OCI-LY7 (cell line): ENCODE data around the gene RPS6KA2. TPM values are rescaled to one million over a fixed set of nuclear protein-coding genes. Genes with fewer than 3 reads are reported as not detected.

Source experiments
- BruUV-seq: library from RNA; stranded (reverse); fragments of 400-500 nt; replicated peaks from 2 replicates; lab custom pipeline; 2021; lab: Mats Ljungman, UMichigan
- CTCF ChIA-PET: fragments of 300-600 bp; sonication (Branson Sonifier 250); formaldehyde crosslinking; loops from one replicate; lab custom pipeline; 2022; ENCODE audit warnings: antibody characterized with exemption; ENCODE audit not compliant: unreplicated experiment; lab: Charles Lee
- POLR2A ChIA-PET: fragments of 300-600 bp; sonication (Branson Sonifier 250); formaldehyde crosslinking; loops from one replicate; lab custom pipeline; 2022; ENCODE audit warnings: antibody characterized with exemption; lab: Charles Lee
- DNase-seq: peaks from one replicate; pipeline ENCODE4 v3.0.0-alpha.2; 2015; ENCODE audit warnings: low spot score
- H2AFZ ChIP-seq: fragments of 200-600 bp; sonication (generic), shearing (Covaris generic); 2 replicates; pipeline ENCODE4 v1.6.1; 2014; ENCODE audit warnings: mild to moderate bottlenecking, antibody characterized with exemption, low read length, moderate library complexity
- H3K27ac ChIP-seq: fragments of 200-600 bp; sonication (generic); 2 replicates; pipeline ENCODE4 v1.5.1; 2014; ENCODE audit warnings: mixed run types, low read depth, mild to moderate bottlenecking, moderate library complexity, low read length, inconsistent platforms; ENCODE audit not compliant: poor library complexity, severe bottlenecking
- H3K36me3 ChIP-seq: fragments of 200-600 bp; sonication (generic); 2 replicates; pipeline ENCODE4 v1.6.1; 2014; ENCODE audit warnings: mild to moderate bottlenecking, antibody characterized with exemption, low read length, moderate library complexity, mixed read lengths; ENCODE audit not compliant: insufficient read depth
- H3K4me1 ChIP-seq: fragments of 200-600 bp; sonication (generic); 2 replicates; pipeline ENCODE4 v1.5.1; 2014; ENCODE audit warnings: mild to moderate bottlenecking, low read length; ENCODE audit not compliant: insufficient read depth, poor library complexity, severe bottlenecking
- H3K4me2 ChIP-seq: fragments of 200-600 bp; sonication (generic); 2 replicates; pipeline ENCODE4 v1.6.1; 2014; ENCODE audit warnings: mild to moderate bottlenecking, low read length
- H3K4me3 ChIP-seq: fragments of 200-600 bp; sonication (generic); 2 replicates; pipeline ENCODE4 v1.5.1; 2014; ENCODE audit warnings: mild to moderate bottlenecking, low read depth, low read length; ENCODE audit not compliant: poor library complexity, severe bottlenecking
- H3K79me2 ChIP-seq: fragments of 200-600 bp; sonication (generic); 2 replicates; pipeline ENCODE4 v1.6.1; 2016; ENCODE audit warnings: low read depth, mild to moderate bottlenecking, low read length, moderate library complexity, mixed read lengths; ENCODE audit not compliant: insufficient read depth
- H3K9me2 ChIP-seq: fragments of 200-600 bp; sonication (generic); 2 replicates; pipeline ENCODE4 v1.6.1; 2016; ENCODE audit warnings: mild to moderate bottlenecking, low read length, mixed read lengths; ENCODE audit not compliant: insufficient read depth
- H3K9me3 ChIP-seq: fragments of 200-600 bp; sonication (generic); 2 replicates; pipeline ENCODE4 v1.6.1; 2014; ENCODE audit warnings: mild to moderate bottlenecking, mixed run types, low read length, mixed read lengths
- H4K20me1 ChIP-seq: fragments of 200-600 bp; sonication (generic); 2 replicates; pipeline ENCODE4 v1.6.1; 2014; ENCODE audit warnings: mild to moderate bottlenecking, antibody characterized with exemption, low read length, moderate library complexity, mixed read lengths; ENCODE audit not compliant: insufficient read depth
- EZH2phosphoT487 ChIP-seq: fragments of 200-600 bp; sonication (generic); IDR thresholded peaks from 2 replicates; pipeline ENCODE4 v1.6.1; 2018; ENCODE audit warnings: low read depth, borderline replicate concordance, mild to moderate bottlenecking, mixed run types, antibody characterized with exemption, low read length, moderate library complexity, mixed read lengths
- intact Hi-C: fragments of 100-400 bp; cut with micrococcal nuclease; formaldehyde crosslinking; loops from one replicate; pipeline ENCODE4 v1.10.0; 2022; ENCODE audit not compliant: unreplicated experiment
- total RNA-seq, 2 experiments: library from RNA; depleted of rRNA in 1 of 2; stranded (reverse); fragments of >200 nt in 1 of 2; shearing (Covaris generic) in 1 of 2; gene quantifications; 2 replicates each; pipeline ENCODE4 v1.2.3, GENCODE V29; 2014 to 2022
- TF ChIP-seq, protein P1 (sequence below): fragments of 200-600 bp; sonication (generic); conservative IDR thresholded peaks from 2 replicates; pipeline ENCODE4 v1.5.1; 2014; ENCODE audit warnings: mild to moderate bottlenecking, antibody characterized with exemption, low read length, moderate library complexity, mixed read lengths

The RPS6KA2 gene
- total RNA-seq, 2 experiments from 2014 or later = 0.69 to 1.9 TPM

DNA sequence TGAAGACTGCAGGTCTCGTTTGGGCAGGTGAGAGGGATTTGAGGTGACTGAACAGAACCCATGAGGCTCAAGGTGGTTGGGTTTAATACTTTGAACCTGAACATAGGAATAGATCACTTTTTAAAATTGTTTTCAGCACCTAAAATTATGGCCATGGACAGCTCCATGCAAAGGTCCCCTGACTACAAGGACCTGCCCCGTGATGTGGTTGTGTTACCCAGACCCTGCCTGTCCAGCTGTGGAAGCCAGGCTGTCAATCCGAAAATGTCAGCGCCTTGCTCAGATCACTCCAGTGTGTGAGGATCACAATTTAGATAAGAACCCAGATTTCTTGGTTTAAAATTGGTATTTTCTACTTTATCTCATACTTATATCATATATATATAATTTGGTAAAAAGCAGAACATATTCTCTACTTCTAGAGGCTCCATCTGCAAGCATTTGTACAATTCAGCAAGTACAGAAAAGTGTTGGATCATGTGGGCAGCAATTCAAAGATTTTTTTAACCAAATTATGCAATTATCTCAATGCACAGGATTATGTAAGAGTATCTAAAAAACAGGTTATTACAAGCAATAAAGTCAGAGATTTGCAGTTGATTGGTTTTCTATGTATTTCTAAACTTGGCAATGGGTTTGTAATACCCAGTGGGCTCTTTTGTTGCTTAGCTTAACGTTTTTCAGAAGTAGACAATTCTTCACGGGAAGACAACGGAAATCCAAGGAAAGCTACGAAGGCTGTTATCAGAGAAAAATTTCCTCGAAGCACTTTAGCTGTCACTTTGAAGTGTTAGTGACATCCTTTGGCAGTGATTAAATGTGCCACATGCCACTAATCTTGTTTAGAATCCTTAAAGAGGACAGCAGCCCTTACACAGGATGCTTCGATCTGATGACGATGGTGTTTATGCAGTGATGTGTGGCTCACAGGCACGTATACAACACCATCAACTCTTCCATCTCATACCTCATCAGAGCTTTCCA lies 24.1 kb upstream of the RPS6KA2 start:
- intact Hi-C loops = no loop called here
- DNase-seq = no peak
- ChIA-PET POLR2A (interaction anchor here (0.7 kb wide), 1 partner anchor 486 kb away, joined by 3 read pairs; no protein-coding TSS in a partner anchor), CTCF (interaction anchor here (0.6 kb wide), 1 partner anchor 78 kb away, joined by 6 read pairs; no protein-coding TSS in a partner anchor)
- Histone ChIP-seq H3K79me2 (no peaks in the 10 kb centered on the region), H3K27ac (no peak overlapping the region), H3K4me3 (no peak overlapping the region), H3K36me3 (no peaks in the 10 kb centered on the region), H3K4me2 (no peak overlapping the region), H2AFZ (no peak overlapping the region), H3K9me3 (no peaks in the 10 kb centered on the region), H3K4me1 (no peaks in the 10 kb centered on the region), H4K20me1 (no peaks in the 10 kb centered on the region), H3K9me2 (no peaks in the 10 kb centered on the region)
- TF ChIP-seq, protein P1, sequence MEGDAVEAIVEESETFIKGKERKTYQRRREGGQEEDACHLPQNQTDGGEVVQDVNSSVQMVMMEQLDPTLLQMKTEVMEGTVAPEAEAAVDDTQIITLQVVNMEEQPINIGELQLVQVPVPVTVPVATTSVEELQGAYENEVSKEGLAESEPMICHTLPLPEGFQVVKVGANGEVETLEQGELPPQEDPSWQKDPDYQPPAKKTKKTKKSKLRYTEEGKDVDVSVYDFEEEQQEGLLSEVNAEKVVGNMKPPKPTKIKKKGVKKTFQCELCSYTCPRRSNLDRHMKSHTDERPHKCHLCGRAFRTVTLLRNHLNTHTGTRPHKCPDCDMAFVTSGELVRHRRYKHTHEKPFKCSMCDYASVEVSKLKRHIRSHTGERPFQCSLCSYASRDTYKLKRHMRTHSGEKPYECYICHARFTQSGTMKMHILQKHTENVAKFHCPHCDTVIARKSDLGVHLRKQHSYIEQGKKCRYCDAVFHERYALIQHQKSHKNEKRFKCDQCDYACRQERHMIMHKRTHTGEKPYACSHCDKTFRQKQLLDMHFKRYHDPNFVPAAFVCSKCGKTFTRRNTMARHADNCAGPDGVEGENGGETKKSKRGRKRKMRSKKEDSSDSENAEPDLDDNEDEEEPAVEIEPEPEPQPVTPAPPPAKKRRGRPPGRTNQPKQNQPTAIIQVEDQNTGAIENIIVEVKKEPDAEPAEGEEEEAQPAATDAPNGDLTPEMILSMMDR = no peak
- no peak for TF ChIP-seq EZH2phosphoT487
- BruUV-seq = no TSS peak

DNA sequence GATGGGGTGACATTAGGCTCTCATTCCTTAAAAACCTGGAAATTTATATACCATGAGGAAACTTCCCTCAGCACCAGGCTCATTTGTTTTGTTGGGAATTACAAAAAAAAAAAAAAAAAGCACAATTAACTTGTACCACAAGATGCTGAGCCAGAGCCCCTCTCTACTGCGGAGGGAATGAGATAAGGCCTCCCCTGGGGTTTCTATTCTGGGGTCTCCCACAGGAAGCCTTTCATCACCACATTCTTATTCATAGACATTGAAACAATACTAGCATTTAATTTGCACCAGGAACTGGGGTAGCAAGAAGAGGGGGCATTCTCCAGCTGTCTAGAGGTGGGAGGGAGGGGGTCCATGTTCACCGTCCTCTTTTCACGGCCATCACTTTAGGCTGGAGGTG lies 23.0 kb upstream of the RPS6KA2 start:
- intact Hi-C loops = no loop called here
- ChIA-PET CTCF (interaction anchor here (0.6 kb wide), 1 partner anchor 77 kb away, joined by 6 read pairs; no protein-coding TSS in a partner anchor), POLR2A (interaction anchor here (0.7 kb wide), 1 partner anchor 488 kb away, joined by 3 read pairs; no protein-coding TSS in a partner anchor)
- no peaks in the 10 kb centered on the region for H4K20me1 ChIP-seq
- TF ChIP-seq, protein P1 = no peak
- TF ChIP-seq EZH2phosphoT487 = no peak
- no TSS peak for BruUV-seq
- no peak overlapping the region for H3K27ac ChIP-seq
- no peaks in the 10 kb centered on the region for H3K4me1 ChIP-seq
- no peak overlapping the region for H2AFZ ChIP-seq
- H3K9me2 ChIP-seq = no peaks in the 10 kb centered on the region
- DNase-seq = no peak
- H3K4me2 ChIP-seq = no peak overlapping the region
- no peak overlapping the region for H3K4me3 ChIP-seq
- H3K36me3 ChIP-seq = no peaks in the 10 kb centered on the region
- no peaks in the 10 kb centered on the region for H3K9me3 ChIP-seq
- no peaks in the 10 kb centered on the region for H3K79me2 ChIP-seq

DNA sequence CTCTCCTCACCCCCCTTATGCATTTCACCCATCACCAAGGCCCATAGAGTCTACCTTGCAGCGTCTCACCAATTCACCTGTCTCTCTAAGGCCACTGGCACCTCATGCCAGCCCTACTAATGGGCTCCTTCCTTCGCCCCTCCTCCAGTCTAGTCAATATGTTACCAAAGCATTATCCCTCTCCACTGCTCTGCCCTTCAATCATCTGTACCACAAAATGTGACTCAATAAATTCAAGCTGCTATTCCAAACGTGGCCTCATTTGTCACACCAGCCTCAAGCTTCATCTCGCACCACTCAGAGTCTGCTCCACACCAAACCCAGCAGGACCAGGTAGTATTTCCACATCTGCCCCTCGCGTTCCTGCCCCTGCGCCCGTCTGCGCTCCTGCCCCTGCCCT lies 21.8 kb upstream of the RPS6KA2 start:
- H3K27ac ChIP-seq = no peak overlapping the region
- TF ChIP-seq, protein P1 = no peak
- no peak for TF ChIP-seq EZH2phosphoT487
- POLR2A ChIA-PET = no interaction called here
- H3K9me2 ChIP-seq = no peaks in the 10 kb centered on the region
- H3K4me3 ChIP-seq = no peak overlapping the region
- DNase-seq = no peak
- CTCF ChIA-PET = no interaction called here
- no peaks in the 10 kb centered on the region for H3K4me1 ChIP-seq
- intact Hi-C loops = no loop called here
- H2AFZ ChIP-seq = no peak overlapping the region
- H3K79me2 ChIP-seq = no peaks in the 10 kb centered on the region
- no peaks in the 10 kb centered on the region for H3K9me3 ChIP-seq
- no peaks in the 10 kb centered on the region for H3K36me3 ChIP-seq
- no TSS peak for BruUV-seq
- no peaks in the 10 kb centered on the region for H4K20me1 ChIP-seq
- no peak overlapping the region for H3K4me2 ChIP-seq
